T-cell (primary cell): ENCODE results near the gene S100G. TPM values are rescaled to one million over a fixed set of nuclear protein-coding genes. Genes with fewer than 3 reads are reported as not detected.

Experiments used
- ATAC-seq, 4 experiments: fragments of 200-7000 bp in 3 of 4; fragments of 150-1000 bp in 1 of 4; cut with Tn5 transposase; replicated peaks in 1 of 4; 1 replicate in 3 of 4; 2 replicates in 1 of 4; pipeline ENCODE4 v1.10.0; 2021; ENCODE audit warnings: moderate library complexity in 3 of 4, mild to moderate bottlenecking in 2 of 4, moderate number of reproducible peaks in 1 of 4
- CTCF ChIA-PET, 2 donors: fragments of 300-600 bp; sonication (Branson Sonifier 250); formaldehyde crosslinking; loops; one replicate each; lab custom pipeline; 2022; ENCODE audit warnings: antibody characterized with exemption in 2 of 2; lab: Charles Lee
- POLR2A ChIA-PET, 2 donors: fragments of 300-600 bp; sonication (Branson Sonifier 250); formaldehyde crosslinking; loops; one replicate each; lab custom pipeline; 2022; ENCODE audit warnings: antibody characterized with exemption in 2 of 2; lab: Charles Lee
- DNase-seq, 35 experiments: peaks; one replicate each; pipeline versions ENCODE4 v3.0.0 to v3.0.0-alpha.2; 2013 to 2023
- H3K27ac ChIP-seq: one replicate; pipeline ENCODE4 v1.5.1; 2013; ENCODE audit warnings: low read length
- H3K27me3 ChIP-seq, 2 experiments: replicated peaks in 1 of 2; 1 replicate in 1 of 2; 2 replicates in 1 of 2; pipeline versions ENCODE4 v1.6.1 to v1.7.0; 2013; ENCODE audit warnings: low read length in 1 of 2, mixed read lengths in 1 of 2; ENCODE audit not compliant: control insufficient read depth in 2 of 2, insufficient read depth in 2 of 2; ENCODE audit errors: extremely low read depth in 1 of 2
- H3K36me3 ChIP-seq, 2 donors: 1 replicate in 1 of 2; 2 replicates in 1 of 2; pipeline versions ENCODE4 v1.6.1 to v1.7.0; 2013; ENCODE audit warnings: low read length in 1 of 2; ENCODE audit not compliant: control insufficient read depth in 2 of 2, insufficient read depth in 1 of 2; ENCODE audit errors: extremely low read depth in 1 of 2
- H3K4me1 ChIP-seq, 2 experiments: 1 replicate in 1 of 2; 2 replicates in 1 of 2; pipeline versions ENCODE4 v1.6.1 to v1.7.0; 2013; ENCODE audit warnings: low read length in 2 of 2, mixed read lengths in 1 of 2; ENCODE audit not compliant: insufficient read depth in 2 of 2, control insufficient read depth in 1 of 2; ENCODE audit errors: extremely low read depth in 1 of 2
- H3K4me3 ChIP-seq, 2 donors: 1 replicate in 1 of 2; 2 replicates in 1 of 2; pipeline versions ENCODE4 v1.5.1 to v1.7.0; 2013; ENCODE audit warnings: mild to moderate bottlenecking in 2 of 2, low read length in 1 of 2, moderate library complexity in 1 of 2; ENCODE audit not compliant: control insufficient read depth in 1 of 2; ENCODE audit errors: extremely low read depth in 1 of 2
- H3K9me3 ChIP-seq: 2 replicates; pipeline ENCODE4 v1.7.0; 2013
- H3K27ac Mint-ChIP-seq, 2 donors: one replicate each; pipeline ENCODE4 v1.8.0; 2020 to 2021; ENCODE audit warnings: mild to moderate bottlenecking in 2 of 2, mixed read lengths in 2 of 2
- H3K27me3 Mint-ChIP-seq, 2 donors: one replicate each; pipeline ENCODE4 v1.8.0; 2021 to 2022; ENCODE audit warnings: mixed read lengths in 2 of 2
- H3K36me3 Mint-ChIP-seq: one replicate; pipeline ENCODE4 v1.8.0; 2021; ENCODE audit warnings: mixed read lengths
- H3K4me1 Mint-ChIP-seq, 3 donors: one replicate each; pipeline ENCODE4 v1.8.0; 2020 to 2022; ENCODE audit warnings: mixed read lengths in 3 of 3, mild to moderate bottlenecking in 1 of 3
- H3K4me3 Mint-ChIP-seq, 3 donors: one replicate each; pipeline ENCODE4 v1.8.0; 2020 to 2022; ENCODE audit warnings: mild to moderate bottlenecking in 3 of 3, mixed read lengths in 3 of 3, moderate library complexity in 3 of 3
- H3K9me3 Mint-ChIP-seq, 3 donors: one replicate each; pipeline ENCODE4 v1.8.0; 2020 to 2022; ENCODE audit warnings: mixed read lengths in 3 of 3
- WGBS: methylation state at CpG from one replicate; pipeline ENCODE4 v1.1.5; 2013; ENCODE audit warnings: missing lambda C conversion rate; ENCODE audit not compliant: insufficient coverage; 5-methylcytosine and 5-hydroxymethylcytosine counted together
- total RNA-seq, 35 experiments: library from RNA in 6 of 35; stranded (reverse) in 6 of 35; fragments of 120-200 nt in 1 of 35; gene quantifications; one replicate each; pipeline versions ENCODE4 v1.2.1 to v1.2.4 and lab custom pipeline; 2013 to 2026

Gene S100G
- total RNA-seq, 5 donors from 2014 or later (not counting 1 experiment from before 2014, with no cell fraction given): not detected

- Mint-ChIP-seq H3K9me3 (no peaks in the 10 kb centered on the region), H3K27ac (no peak overlapping the region), H3K36me3 (peaks cover 15% of the 10 kb centered on the region), H3K4me3 (no peak overlapping the region), H3K27me3 (peaks cover 0 to 5% of the 10 kb centered on the region in 2 donors), H3K4me1 (no peaks in the 10 kb centered on the region)
- ChIA-PET POLR2A (no interaction called here), CTCF (interaction anchor here in 1 of 2 donors (0.5 to 1.0 kb wide), 3 partner anchors 101 to 542 kb away, joined by 3 to 5 read pairs (median 4); partner anchors contain the start of gene GRPR)
- no peaks in the 10 kb centered on the region for H3K9me3 ChIP-seq
- no peaks in the 10 kb centered on the region for H3K36me3 ChIP-seq
- no peaks in the 10 kb centered on the region for H3K27me3 ChIP-seq
- WGBS: no CpG with 5 or more reads among the region's 2 CpGs
- H3K27ac ChIP-seq: no peak overlapping the region
- ATAC-seq: no peak
- no peak for DNase-seq
- H3K4me1 ChIP-seq: no peaks in the 10 kb centered on the region
- no peak overlapping the region for H3K4me3 ChIP-seq
Measured at GRCh38 chrX:16664626-16665025, 14.7 kb downstream of the S100G start.

DNA sequence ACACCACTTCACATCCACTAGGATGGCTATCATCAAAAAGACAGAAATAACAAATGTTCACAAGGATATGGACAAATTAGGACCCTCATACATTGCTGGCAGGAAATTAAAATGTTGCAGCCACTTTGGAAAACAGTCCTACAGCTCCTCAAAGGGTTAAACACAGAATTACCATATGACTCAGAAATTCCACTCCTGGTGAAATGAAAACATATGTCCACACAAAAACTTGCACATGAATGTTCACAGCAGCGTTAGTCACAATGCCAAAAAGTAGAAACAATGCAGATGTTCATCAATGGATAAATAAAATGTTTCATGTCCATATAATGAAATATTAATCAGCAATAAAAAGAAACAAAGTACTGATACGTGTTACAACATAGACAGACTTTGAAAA lies 15.1 kb downstream of the S100G start:
- Histone ChIP-seq H3K27ac (no peak overlapping the region), H3K27me3 (no peaks in the 10 kb centered on the region), H3K4me1 (no peaks in the 10 kb centered on the region), H3K9me3 (no peaks in the 10 kb centered on the region), H3K36me3 (no peaks in the 10 kb centered on the region), H3K4me3 (no peak overlapping the region)
- Mint-ChIP-seq H3K9me3 (no peaks in the 10 kb centered on the region), H3K27me3 (peaks cover 0 to 5% of the 10 kb centered on the region in 2 donors), H3K27ac (no peak overlapping the region), H3K4me1 (no peaks in the 10 kb centered on the region), H3K4me3 (no peak overlapping the region), H3K36me3 (peaks cover 15% of the 10 kb centered on the region)
- no CpG with 5 or more reads among the region's 2 CpGs for WGBS
- POLR2A ChIA-PET: no interaction called here
- CTCF ChIA-PET: interaction anchor here in 1 of 2 donors (1.0 kb wide), 1 partner anchor 542 kb away, joined by 4 read pairs; the partner anchor contains the start of gene GRPR
- no peak for ATAC-seq
- DNase-seq: no peak

DNA sequence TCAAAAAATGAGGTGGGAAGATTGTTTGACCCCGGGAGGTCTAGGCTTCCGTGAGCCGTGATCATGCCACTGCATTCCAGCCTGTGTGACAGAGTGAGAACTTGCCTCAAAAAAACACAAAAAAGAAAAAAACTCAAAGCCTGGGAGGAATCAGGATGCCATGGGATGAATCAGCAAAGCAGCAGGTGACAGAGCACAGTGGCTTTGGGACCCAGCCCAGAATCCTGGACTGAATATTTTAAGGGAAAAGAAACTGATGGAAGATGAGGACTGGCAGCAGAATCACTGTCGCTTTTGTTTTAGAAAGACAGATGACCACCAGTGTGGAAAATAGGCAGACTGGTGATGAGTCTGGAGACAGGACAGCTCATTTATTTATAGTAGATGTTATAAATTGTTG lies 16.6 kb downstream of the S100G start:
- no peaks in the 10 kb centered on the region for H3K36me3 ChIP-seq
- Mint-ChIP-seq H3K9me3 (no peaks in the 10 kb centered on the region), H3K4me1 (peaks cover 0 to 2% (median 0%) of the 10 kb centered on the region in 3 donors), H3K4me3 (no peak overlapping the region), H3K36me3 (peaks cover 15% of the 10 kb centered on the region), H3K27me3 (peaks cover 0 to 5% of the 10 kb centered on the region in 2 donors), H3K27ac (no peak overlapping the region)
- POLR2A ChIA-PET: no interaction called here
- H3K27me3 ChIP-seq: no peaks in the 10 kb centered on the region
- DNase-seq (no peak), ATAC-seq (no peak)
- CTCF ChIA-PET: no interaction called here
- no peaks in the 10 kb centered on the region for H3K4me1 ChIP-seq
- no peak overlapping the region for H3K4me3 ChIP-seq
- H3K9me3 ChIP-seq: no peaks in the 10 kb centered on the region
- WGBS: 100% methylated on average over 1 of the region's 4 CpGs
- no peak overlapping the region for H3K27ac ChIP-seq

GRCh38 chrX:16671005-16671404 lies 21.0 kb downstream of the S100G start:
- DNase-seq: peak in 20 of 35 experiments; percentile 0 to 57 (median 9)
- peak in 2 of 4 experiments; percentile 35 to 52 for ATAC-seq
- H3K27ac ChIP-seq: no peak overlapping the region
- CTCF ChIA-PET: interaction anchor here in 1 of 2 donors (0.6 kb wide), 1 partner anchor 1175 kb away, joined by 4 read pairs; no protein-coding TSS in a partner anchor
- no peaks in the 10 kb centered on the region for H3K27me3 Mint-ChIP-seq
- no peak overlapping the region for H3K4me3 Mint-ChIP-seq
- H3K4me3 ChIP-seq: no peak overlapping the region
- H3K9me3 ChIP-seq: no peaks in the 10 kb centered on the region
- peaks cover 9% of the 10 kb centered on the region for H3K36me3 Mint-ChIP-seq
- H3K4me1 Mint-ChIP-seq: peaks cover 0 to 2% (median 0%) of the 10 kb centered on the region in 3 donors
- no peaks in the 10 kb centered on the region for H3K4me1 ChIP-seq
- H3K9me3 Mint-ChIP-seq: no peaks in the 10 kb centered on the region
- no peaks in the 10 kb centered on the region for H3K36me3 ChIP-seq
- no peak overlapping the region for H3K27ac Mint-ChIP-seq
- POLR2A ChIA-PET: no interaction called here
- no peaks in the 10 kb centered on the region for H3K27me3 ChIP-seq

DNA sequence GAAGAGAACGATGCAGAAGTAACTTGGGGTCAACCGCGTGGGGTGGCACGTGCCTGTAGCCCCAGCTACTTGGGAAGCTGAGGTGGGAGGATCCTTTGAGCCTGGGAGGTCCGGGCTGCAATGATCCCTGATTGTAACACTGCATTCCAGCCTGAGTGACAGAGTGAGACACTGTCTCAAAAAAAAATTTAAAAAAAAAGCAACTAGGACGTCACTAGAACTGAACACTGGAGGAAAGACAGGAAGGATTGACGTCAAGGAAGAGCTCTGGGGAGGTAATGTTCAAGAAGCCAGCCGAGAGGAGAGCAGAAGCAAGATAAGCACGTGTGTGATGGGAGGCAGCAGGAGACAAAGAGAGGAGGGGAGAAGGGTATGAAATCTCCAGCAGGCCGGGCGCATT lies 28.7 kb downstream of the S100G start:
- no peaks in the 10 kb centered on the region for H3K9me3 Mint-ChIP-seq
- Histone ChIP-seq H3K27ac (no peak overlapping the region), H3K4me3 (no peak overlapping the region), H3K4me1 (no peaks in the 10 kb centered on the region), H3K9me3 (no peaks in the 10 kb centered on the region), H3K36me3 (peaks cover 0 to 8% of the 10 kb centered on the region in 2 donors), H3K27me3 (no peaks in the 10 kb centered on the region)
- H3K27ac Mint-ChIP-seq: no peak overlapping the region
- ATAC-seq (no peak), DNase-seq (no peak)
- no peaks in the 10 kb centered on the region for H3K4me1 Mint-ChIP-seq
- peaks cover 0 to 3% of the 10 kb centered on the region in 2 donors for H3K27me3 Mint-ChIP-seq
- H3K36me3 Mint-ChIP-seq: peaks cover 20% of the 10 kb centered on the region
- CTCF ChIA-PET: no interaction called here
- no peak overlapping the region for H3K4me3 Mint-ChIP-seq
- POLR2A ChIA-PET: interaction anchor here in 1 of 2 donors (0.5 kb wide), 1 partner anchor 919 kb away, joined by 13 read pairs; no protein-coding TSS in a partner anchor
- 80% methylated on average over 1 of the region's 11 CpGs for WGBS

DNA sequence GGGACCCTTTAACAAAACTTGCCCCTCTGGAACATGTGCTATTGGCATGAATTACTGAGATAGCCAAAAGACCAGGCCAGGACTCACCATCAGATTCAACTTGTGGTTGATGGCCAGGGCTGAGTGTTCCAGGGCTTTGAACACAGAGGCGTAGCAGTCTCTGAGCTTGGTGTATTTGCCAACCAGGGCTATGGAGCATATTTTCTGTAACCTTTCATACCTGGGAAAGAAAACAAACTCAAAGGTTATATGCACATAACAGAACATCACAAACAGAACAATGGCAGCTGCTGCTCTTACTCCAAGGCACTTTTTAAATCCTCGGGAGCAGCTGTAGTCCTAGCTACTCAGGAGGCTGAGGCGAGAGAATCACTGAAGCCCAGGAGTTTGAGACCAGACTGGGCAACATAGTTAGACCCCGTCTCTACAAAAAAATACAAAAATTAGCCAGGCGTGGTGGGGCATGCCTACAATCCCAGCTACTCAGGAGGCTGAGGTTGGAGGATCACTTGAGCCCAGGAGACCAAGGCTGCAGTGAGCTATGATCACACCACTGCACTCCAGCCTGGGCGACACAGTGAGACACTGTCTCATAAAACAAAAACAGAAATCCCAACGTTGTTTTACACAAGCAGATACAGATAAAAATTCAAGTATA lies 33.2 kb downstream of the S100G start:
- Histone ChIP-seq H3K4me1 (no peaks in the 10 kb centered on the region), H3K36me3 (peaks cover 0 to 9% of the 10 kb centered on the region in 2 donors), H3K27me3 (no peaks in the 10 kb centered on the region), H3K27ac (no peak overlapping the region), H3K4me3 (no peak overlapping the region), H3K9me3 (no peaks in the 10 kb centered on the region)
- H3K4me1 Mint-ChIP-seq: no peaks in the 10 kb centered on the region
- H3K27ac Mint-ChIP-seq: no peak overlapping the region
- H3K36me3 Mint-ChIP-seq: peaks cover 10% of the 10 kb centered on the region
- CTCF ChIA-PET: interaction anchor here in 1 of 2 donors (0.6 kb wide), 1 partner anchor 9 kb away, joined by 3 read pairs; no protein-coding TSS in a partner anchor
- DNase-seq (no peak), ATAC-seq (no peak)
- H3K9me3 Mint-ChIP-seq: no peaks in the 10 kb centered on the region
- WGBS: no CpG with 5 or more reads among the region's 7 CpGs
- H3K27me3 Mint-ChIP-seq: peaks cover 0 to under 1% of the 10 kb centered on the region in 2 donors
- H3K4me3 Mint-ChIP-seq: no peak overlapping the region
- POLR2A ChIA-PET: no interaction called here
